Measurements from ENCODE around the gene MCF2L2.
A peak's percentile ranks its signal among the peaks of the same experiment; 100 is the strongest.

MCF2L2 gene

DNA sequence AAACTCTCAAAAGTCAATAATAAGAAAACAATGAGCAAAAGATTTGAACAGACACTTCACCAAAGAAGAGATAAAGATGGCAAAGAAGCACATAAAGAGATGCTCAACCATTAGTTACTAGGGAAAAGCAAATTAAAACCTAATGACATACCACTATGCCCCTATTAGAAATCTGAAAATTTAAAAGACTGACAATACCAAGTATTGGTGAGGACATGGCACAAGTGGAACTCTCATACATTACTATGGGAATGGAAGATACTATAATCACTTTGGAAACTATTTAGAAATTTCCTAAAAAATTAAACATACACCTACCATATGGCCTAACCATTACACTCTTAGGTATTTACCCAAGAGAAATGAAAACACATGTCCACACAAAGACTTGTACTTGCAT, 230.7 kb downstream of the MCF2L2 start:
- DNase-seq (ENCODE audit: extremely low spot score): no peak
- ChIA-PET POLR2A (no interaction called here), CTCF (no interaction called here)
- TF ChIP-seq, protein P1, sequence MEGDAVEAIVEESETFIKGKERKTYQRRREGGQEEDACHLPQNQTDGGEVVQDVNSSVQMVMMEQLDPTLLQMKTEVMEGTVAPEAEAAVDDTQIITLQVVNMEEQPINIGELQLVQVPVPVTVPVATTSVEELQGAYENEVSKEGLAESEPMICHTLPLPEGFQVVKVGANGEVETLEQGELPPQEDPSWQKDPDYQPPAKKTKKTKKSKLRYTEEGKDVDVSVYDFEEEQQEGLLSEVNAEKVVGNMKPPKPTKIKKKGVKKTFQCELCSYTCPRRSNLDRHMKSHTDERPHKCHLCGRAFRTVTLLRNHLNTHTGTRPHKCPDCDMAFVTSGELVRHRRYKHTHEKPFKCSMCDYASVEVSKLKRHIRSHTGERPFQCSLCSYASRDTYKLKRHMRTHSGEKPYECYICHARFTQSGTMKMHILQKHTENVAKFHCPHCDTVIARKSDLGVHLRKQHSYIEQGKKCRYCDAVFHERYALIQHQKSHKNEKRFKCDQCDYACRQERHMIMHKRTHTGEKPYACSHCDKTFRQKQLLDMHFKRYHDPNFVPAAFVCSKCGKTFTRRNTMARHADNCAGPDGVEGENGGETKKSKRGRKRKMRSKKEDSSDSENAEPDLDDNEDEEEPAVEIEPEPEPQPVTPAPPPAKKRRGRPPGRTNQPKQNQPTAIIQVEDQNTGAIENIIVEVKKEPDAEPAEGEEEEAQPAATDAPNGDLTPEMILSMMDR (IDR thresholded peaks at IDR 0.05; ENCODE audit: control extremely low read depth, extremely low read depth, low read depth, missing control alignments): no peak

DNA sequence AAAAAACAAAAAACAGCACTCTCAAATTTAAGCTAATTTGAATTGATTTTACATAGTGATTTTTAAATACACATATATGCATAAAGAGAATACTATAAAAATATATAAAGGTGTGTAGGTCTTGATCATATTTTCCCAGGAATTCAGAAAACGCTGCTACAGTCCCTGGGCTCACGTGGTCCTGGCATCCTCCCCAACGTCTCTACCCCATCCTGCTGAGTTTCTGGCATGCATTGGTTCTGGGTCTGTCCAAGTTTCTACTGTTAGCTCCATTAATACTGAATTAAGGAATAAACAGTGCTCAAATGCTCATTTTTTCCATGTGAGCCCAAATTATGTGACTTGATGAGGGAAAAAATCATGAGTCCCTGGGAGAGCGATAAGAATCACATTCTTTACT, 233.2 kb downstream of the MCF2L2 start:
- TF ChIP-seq, protein P1 (IDR thresholded peaks at IDR 0.05; ENCODE audit: control extremely low read depth, extremely low read depth, low read depth, missing control alignments): no peak
- ChIA-PET POLR2A (no interaction called here), CTCF (interaction anchor here (1.2 to 2.2 kb wide), 4 partner anchors 10 to 187 kb away, joined by 3 to 6 read pairs (median 6); no protein-coding TSS in a partner anchor)
- DNase-seq (ENCODE audit: extremely low spot score): no peak

DNA sequence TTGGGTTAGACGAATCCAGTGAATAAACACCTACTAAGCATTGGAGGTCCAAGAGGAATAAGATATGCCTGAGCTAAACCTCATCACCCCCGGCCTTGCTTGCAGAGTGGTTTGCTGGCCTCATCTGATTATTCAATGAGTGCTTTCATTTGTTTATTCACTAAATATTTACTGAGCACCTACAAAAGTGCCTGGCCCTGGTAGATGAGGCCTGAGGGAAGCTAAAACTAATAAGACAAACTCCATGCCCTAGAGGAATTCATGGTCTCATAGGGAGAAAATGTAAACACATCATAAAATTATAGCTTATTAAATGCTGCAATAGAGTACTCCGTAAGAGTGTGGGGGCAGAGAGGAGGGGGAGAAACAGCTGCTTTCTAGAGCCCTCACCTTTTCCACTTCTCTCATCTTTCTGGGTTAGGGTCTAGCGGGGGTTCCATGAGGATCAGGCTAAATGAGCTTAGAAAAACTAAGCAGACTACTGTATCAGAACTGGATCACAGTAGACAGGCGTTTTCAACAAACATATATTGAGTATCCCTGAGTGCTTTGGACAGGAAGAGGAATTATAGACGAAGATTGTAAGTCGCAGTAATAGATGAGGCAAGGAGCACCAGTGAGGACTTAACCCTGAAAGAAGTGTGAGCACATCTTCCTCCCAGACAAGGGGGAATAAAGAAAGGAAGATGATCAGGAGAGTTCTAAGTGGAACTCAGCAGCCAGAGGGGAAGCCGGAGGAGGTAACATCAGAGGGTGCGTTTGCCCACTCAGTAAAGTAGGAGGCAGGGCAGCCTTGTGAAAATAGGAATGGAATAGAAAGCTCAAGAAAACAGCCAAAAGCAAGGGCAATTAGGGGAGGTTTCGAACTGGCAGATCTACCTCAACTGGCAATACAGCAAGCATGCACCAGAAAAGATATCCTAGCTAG, 234.4 kb downstream of the MCF2L2 start:
- DNase-seq (ENCODE audit: extremely low spot score): no peak
- ChIA-PET CTCF (interaction anchor here (0.7 to 2.2 kb wide), 9 partner anchors 9 to 190 kb away, joined by 3 to 8 read pairs (median 6); no protein-coding TSS in a partner anchor), POLR2A (no interaction called here)
- TF ChIP-seq, protein P1 (IDR thresholded peaks at IDR 0.05; ENCODE audit: control extremely low read depth, extremely low read depth, low read depth, missing control alignments): no peak

DNA sequence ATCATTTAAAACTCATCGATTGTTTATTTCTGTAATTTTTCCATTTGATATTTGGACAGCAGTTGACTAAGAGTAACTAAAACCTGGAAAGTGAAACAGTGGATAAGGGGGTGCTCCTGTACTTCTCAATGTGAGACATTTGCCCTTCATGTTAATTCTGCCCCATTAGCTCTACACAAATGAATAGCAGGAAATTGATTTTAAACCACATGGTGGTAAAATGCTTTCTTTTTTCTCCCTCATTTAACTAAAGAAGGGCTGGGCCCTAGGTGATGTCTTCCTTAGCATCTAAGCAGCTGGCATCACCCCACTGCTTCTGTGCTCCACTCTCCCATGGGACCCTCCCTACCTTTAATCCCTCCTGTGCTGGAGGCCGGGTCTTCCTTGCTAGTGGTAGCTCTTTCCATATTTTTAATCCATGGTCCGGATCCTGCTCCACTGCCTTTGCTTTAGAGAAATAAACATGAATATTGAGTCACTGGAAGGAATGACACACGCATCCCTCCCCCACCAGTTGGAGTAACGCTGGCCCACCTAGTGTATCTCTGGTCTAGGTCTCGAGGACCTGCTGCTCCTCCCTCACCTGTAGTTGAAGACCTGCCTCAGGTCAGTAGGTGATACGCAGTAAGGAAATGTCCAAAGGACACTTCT, 235.6 kb downstream of the MCF2L2 start:
- ChIA-PET CTCF (interaction anchor here (1.3 to 2.2 kb wide), 3 partner anchors 8 to 148 kb away, joined by 3 to 8 read pairs (median 6); no protein-coding TSS in a partner anchor), POLR2A (no interaction called here)
- TF ChIP-seq, protein P1 (IDR thresholded peaks at IDR 0.05; ENCODE audit: control extremely low read depth, extremely low read depth, low read depth, missing control alignments): no peak
- no peak for DNase-seq (ENCODE audit: extremely low spot score)

DNA sequence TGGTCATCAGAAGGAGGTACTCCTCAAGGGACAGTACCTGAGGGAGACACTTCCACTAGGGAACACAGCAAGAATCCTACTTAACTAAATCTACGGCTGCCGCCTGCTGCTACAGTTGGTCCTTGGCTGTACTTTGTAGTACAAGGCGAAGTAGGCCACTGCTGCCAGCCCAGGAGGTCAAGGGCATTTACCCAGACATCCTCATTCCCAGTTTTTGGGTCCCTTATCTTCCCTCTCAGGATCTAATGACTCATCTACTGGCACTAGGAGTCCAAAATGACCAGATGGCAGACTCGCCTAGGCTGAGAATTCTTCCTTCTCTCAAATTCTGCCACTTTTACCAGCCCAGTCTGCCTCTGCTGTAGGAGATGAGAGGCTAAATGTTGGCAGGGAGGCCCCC, 238.8 kb downstream of the MCF2L2 start:
- POLR2A ChIA-PET: no interaction called here
- TF ChIP-seq, protein P1 (IDR thresholded peaks at IDR 0.05; ENCODE audit: control extremely low read depth, extremely low read depth, low read depth, missing control alignments): no peak
- CTCF ChIA-PET: no interaction called here
- DNase-seq (ENCODE audit: extremely low spot score): no peak

DNA sequence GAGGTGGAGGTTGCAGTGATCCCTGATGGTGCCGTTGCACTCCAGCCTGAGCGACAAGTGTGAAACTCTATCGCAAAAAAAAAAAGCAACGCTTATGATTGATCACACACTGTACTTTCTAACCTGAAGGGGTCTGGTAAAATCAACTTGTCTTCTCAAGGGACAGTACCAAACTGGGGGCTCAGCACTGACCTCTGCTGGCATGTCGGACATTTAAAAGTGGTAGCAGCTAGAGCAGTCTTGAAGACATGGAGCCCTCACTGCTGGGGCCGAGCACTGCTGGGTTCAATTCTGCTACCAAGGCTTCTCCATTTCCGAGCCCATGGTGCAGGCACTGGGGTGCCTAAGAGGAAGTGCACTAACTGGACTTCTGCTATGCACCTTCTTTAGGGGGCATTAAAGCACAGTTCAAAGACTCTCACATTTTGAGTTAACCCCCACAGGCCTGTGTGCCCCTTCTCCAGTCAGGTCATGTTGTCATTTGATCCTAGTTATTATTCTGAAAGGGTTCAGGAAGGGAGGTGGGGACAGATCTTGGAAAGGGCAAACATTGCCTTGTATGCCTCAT, 239.4 kb downstream of the MCF2L2 start:
- POLR2A ChIA-PET: no interaction called here
- peak; percentile 60 for DNase-seq (ENCODE audit: extremely low spot score)

More for the DNA sequence above, 239.4 kb downstream of the MCF2L2 start:
- TF ChIP-seq, protein P1 (IDR thresholded peaks at IDR 0.05; ENCODE audit: control extremely low read depth, extremely low read depth, low read depth, missing control alignments): peak; percentile 45
- CTCF ChIA-PET: interaction anchor here (1.2 to 7.4 kb wide), 4 partner anchors 10 to 194 kb away, joined by 3 to 144 read pairs (median 20); no protein-coding TSS in a partner anchor
